Measurements from ENCODE around the gene CACNA2D3.
"Not testable (repeated sequence)": the region's sequence is repeated elsewhere in the genome, so short reads cannot be mapped to it uniquely, and the experiment has no call there.

CACNA2D3 gene

DNA sequence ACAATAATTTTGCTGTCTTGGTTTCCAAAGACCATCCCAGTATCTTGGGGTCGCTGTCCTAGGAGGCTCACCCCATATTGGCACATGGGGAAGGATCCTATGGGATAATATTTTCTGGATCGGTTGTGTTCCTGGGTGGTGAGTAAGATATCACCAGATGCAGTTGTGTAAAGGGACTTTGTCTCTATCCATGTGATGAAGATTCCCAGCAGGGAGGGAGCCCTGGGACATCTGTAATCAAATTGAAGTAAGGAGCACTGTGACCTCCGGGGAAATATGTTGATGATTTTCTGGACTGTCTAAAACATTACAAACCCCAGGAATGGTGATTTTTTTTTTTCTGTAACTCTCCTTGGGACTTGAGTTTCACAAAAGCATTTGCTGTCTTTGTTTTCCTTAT, 841.7 kb downstream of the CACNA2D3 start:
- no peak for DNase-seq (ENCODE audit: low read depth)

DNA sequence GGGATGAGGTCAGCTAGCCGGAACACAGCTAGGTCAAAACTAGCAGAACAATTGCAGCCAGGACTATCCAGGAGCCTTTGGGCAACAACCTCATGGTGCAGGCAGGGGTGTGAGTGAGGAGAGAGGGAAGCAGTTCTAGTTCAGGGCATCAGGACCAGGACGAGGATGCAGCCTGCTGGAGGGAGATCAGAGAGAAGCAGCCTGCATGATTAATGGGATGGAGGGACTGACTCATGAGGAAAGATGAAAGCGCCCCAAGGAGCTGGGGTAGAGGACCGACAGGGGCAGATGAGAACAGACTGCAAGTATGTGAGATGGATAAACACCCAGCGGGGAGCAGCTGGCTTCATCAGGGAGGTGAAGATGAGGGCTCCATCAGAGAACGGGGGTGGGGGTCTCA, 843.4 kb downstream of the CACNA2D3 start:
- no peak for DNase-seq (ENCODE audit: low read depth)

DNA sequence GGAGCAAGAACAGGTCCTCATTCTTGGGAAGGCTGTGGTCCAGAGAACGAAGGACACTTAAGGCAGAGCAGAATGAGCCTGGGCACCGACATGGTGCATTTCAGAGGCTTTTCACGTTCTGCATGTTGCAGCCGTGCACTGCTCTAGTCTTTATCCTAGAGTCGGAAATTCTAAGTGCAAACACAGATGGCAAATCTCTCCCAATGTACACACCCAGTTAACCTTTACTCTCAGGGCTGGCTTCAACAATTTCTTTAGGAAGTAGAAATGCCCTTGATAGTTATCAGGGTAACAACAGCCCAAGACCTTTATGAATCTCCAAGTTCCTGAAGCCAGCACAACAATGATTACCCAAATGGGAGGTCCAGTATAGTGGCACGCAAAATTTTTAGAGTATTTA, 844.6 kb downstream of the CACNA2D3 start:
- no peak for DNase-seq (ENCODE audit: low read depth)

DNA sequence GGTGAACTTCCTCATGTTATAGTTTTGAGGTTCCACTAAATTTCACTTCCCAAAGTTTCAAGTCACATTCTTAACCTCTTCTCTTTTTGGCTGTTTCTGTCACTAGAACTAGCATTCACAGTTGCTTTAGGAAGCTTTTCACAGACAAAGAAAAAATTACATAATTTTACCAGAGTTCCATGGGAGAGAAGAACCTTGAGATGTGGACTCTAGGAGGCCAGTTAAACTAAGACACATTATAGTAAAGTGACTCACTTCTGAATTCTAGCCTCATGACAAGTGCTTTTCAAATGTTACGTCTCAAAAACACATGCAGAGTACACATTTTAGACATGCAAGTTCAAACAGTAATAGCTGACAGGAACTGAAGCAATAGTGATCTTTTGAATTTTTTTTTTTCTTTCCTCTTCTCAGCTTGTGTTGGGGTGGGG, 845.4 kb downstream of the CACNA2D3 start:
- no peak for DNase-seq (ENCODE audit: low read depth)

DNA sequence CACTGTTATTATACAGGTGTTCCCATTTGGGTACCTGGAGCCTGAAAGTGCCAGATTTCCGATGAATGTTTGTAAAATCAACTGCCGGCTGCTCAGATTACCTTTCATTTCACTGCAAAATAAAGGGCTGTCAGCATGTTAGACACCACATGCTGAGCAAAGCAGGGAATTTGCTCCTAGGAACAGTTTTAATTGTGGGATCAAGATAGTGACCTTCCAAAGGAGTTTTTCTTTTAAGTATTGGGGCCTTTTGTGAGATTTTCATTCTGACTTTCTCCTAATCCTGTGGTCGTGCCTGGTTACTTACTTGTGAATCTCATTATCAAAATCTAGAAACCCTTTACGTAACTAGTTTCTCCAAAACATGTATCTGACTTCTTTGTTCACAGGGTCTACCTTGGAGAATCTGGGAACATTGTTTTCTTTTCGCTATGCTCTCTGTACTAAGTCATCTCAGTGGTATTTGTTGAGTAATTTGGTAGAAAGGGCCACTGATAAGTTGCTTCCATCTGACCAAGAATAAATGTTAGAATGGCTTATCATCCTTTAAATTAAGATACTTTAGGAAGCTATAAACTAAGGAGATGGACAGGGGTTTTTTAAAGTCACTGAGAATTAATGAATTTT, 846.3 kb downstream of the CACNA2D3 start:
- DNase-seq (ENCODE audit: low read depth) = no peak

DNA sequence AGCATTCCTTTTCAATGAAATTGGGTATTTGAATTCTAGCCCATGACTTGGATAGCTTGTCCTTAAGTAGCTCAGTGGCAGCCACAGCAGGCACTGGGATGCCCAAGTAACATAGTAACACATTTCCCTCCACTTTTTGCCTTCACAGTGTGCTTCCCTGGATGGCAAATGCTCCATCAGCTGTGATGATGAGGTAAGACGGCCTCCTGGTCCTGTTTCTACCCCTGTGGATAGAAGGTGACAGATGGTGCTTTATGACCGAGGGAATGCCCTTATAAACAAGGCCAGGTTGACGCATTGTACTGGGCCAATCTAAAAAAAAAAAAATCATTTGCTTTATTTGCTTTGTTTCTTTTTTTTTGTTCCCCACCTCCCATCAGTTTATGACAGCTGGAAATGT, 847.3 kb downstream of the CACNA2D3 start:
- DNase-seq (ENCODE audit: low read depth) = no peak

DNA sequence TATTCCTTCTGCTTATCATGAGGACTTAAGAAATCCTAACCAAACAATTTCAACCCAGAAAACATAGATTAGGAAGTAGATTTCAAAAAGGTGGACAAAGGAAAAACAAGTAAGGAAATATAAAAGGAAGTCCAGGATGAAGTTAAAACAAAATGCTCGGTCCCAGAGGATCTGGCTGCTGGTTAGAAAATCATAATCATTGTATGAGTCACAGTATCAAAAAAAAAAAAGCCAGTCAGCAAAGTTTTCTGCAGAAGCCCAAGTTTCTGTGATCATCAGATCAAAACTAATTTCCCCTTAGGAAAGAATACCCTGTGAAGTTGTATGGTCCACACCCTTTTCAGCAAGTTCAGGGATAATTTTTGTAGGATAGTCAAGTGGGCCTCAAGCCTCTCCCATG, 848.5 kb downstream of the CACNA2D3 start:
- DNase-seq (ENCODE audit: low read depth) = no peak

DNA sequence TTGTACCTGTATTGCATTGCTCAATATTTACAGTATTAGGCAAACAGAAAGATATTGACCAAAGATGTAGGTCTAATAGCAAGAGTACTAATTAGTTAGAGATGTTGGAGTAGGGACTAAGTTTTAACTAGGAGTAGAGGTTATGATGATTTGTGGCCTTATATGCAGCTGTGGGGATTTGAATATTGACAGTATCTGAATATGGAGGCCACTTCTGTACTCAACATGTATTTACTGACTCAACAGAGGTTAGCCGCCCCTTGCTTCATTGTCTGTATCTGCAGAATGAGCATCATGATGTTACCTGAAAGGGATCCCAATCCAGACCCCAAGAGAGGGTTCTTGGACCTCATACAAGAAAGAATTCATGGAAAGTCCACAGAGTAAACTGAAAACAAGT, 855.1 kb downstream of the CACNA2D3 start:
- no peak for DNase-seq (ENCODE audit: low read depth)

DNA sequence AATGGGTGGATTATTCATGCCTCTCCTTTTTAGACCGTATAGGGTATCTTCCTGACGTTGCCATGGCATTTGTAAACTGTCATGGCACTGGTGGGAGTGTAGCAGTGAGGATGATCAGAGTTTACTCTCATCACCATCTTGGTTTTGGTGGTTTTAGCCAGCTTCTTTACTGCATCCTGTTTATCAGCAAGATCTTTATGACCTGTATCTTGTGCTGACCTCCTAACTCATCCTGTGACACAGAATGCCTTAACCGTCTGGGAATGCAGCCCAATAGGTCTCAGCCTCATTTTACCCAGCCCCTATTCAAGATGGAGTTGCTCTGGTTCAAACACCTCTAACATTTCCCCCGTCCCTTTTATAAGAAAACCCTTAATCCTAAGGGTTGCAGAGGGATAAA, 855.6 kb downstream of the CACNA2D3 start:
- not testable (repeated sequence) for DNase-seq (ENCODE audit: low read depth)

DNA sequence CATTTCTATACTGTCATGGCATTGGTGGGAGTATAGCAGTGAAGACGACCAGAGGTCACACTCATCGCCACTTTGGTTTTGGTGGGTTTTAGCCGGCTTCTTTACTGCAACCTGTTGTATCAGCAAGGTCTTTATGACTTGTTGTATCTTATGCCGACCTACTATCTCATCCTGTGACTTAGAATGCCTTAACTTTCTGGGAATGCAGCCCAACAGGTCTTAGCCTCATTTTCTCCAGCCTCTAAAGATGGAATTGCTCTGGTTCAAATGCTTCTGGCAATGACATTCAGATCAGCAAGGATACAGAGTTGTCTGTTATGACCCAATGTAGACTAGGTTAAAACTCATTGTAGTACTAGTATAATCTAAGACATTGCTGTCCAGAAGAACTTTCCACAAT, 860.5 kb downstream of the CACNA2D3 start:
- DNase-seq (ENCODE audit: low read depth) = no peak

DNA sequence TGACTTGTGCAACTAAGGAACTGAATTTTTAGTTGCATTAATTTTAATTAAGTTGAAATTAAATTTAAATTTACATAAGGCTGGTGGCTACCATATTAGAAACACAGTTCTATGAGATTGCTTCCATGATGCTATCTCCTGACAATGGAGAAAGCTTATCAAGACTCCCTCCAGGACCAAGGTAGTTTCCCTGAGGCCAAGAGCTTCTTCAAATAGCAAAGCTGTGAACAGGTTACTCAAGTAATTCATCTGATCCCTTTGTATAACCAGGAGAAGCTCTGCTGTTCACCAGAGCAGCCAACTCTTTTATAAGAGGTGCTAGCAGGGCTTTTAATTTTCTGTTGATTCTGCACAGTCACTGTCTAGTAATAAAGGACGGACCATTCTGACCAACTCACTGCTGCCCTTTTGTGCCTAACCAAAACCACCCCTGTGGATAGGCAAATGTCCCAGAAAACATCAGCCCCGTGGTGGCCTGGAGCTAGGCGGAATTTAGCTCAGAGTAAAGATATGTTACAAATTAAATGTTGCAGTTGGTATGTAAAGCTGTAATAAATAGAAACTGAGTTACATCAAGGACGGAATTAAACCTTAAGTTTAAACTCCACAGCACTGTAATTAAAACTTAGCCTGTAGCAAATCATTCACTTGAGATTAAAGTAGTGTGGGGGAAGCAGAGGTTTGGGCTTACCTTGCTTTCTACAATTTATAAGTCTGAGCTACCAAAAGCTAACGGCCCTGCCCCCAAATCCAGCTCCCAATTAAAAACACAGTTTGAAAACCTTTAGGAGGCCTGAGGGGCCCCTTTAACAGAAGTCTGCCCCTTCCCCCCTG, 861.1 kb downstream of the CACNA2D3 start:
- DNase-seq (ENCODE audit: low read depth) = no peak

DNA sequence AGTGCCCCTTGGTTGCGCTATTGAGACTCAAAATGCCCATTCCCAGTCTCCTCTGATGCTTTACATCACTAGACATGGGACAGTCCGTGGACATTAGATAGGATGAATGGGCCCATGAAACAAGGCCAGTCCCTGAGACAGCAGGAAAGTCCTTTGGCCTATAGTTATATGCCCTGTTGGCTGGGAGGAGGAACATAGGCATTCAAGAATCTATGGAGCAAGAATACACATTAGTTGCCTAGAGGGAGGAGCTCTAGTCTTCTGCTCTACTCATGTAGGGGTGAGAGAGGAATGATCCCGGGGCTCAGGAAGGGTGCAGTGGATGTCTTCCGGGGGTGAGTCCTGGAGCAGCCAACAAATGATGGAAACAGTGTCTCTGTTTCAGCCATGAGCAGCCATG, 863.5 kb downstream of the CACNA2D3 start:
- DNase-seq (ENCODE audit: low read depth) = no peak

DNA sequence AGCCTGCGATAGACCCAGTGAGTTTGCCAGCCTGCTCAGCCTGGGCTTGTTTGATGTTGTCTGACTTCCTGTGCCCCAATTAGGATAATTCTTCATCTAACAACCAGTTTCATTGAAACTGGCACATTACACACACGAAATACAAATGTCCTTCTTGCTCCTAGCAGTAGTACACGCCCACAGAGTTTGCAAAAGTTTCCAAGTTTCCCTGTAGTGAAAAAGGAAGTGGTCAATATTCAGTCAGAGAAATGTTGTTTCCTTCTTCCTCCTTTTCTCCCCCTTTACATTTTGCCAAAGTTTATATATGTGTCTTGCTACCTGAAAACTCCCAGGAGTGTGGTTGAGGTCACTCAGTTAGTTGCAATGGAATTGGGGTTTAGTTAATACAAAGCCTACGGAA, 863.9 kb downstream of the CACNA2D3 start:
- DNase-seq (ENCODE audit: low read depth) = no peak

DNA sequence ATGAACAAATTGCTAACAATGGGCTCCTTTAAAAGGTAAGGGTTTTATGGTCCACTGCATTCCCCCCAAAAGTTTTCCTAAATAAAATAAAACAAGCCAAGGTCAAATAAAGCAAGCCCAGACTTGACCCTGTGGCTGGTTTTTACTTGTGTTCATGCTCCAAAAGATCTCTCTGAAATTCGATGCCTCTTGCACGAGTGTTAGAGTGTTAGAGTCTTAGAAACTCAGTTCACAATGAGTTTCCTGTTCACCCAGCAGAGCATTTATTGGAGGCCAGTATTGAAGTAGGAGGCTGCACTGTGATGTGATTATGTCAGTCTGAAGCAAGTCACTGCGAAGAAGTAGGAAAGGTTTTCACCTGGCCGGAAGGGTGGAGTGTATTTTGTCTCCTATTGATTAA, 865.4 kb downstream of the CACNA2D3 start:
- no peak for DNase-seq (ENCODE audit: low read depth)

DNA sequence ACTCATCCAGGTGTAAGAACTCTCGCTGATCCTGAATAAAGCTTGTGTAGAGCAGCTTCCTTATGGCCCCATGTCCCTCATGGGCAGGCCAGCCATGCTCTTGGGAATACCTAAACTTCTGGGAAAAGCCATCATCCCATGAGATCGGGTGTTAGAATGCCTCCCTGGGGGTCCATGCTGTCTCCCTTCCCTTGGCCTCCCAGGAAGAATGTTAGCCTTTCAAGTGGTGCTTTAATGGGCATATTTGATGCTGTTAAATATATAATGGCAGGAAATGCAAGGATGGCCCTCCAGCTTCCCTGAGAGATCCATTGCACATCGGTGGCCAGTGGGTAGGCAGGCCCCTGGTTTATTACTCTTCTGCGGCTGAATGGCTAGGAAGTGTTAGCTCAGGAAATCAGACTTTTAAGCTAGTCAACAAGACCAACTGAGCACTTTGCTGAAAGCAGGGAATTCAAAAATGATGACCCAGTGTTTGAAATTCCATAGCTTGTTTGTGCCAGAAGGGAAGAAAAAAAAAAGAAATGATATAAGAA, 866.0 kb downstream of the CACNA2D3 start:
- no peak for DNase-seq (ENCODE audit: low read depth)

DNA sequence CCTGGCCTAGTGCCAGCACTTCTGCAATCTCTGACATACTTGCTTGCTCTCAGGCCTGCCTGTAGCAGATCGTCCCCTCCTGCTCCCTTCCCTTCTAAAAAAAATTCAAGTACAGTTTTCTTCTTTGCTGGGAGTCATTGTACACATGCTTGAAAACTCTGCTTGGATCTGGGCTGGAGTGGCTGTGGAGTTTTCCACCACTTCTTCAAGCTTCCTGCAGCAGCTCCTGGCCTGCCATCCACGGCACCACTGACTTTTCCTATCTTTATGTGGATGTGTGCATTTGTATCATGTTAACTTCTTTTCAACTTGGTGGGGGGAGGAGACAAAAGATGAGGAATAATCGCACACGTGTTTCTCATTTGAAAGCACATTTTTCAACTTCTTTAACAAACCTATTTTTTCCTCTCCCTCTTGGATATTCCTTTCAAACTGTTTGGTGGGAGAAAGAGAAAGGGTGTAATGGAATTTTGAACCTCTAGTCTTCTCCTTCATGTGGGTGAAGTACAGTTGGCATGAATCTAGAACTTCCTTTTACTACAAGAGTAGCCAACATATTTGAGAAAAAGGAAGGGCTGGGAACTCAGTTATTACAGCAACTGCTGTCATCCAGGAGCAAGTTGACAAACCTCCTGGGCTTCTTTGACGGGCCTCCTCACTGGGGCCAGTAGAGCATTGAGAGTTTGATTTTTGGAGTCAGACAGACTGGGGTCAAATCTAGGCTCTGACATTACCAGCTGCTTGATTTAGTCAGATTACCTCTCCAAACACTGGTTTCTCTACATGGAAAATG, 866.7 kb downstream of the CACNA2D3 start:
- DNase-seq (ENCODE audit: low read depth) = no peak

DNA sequence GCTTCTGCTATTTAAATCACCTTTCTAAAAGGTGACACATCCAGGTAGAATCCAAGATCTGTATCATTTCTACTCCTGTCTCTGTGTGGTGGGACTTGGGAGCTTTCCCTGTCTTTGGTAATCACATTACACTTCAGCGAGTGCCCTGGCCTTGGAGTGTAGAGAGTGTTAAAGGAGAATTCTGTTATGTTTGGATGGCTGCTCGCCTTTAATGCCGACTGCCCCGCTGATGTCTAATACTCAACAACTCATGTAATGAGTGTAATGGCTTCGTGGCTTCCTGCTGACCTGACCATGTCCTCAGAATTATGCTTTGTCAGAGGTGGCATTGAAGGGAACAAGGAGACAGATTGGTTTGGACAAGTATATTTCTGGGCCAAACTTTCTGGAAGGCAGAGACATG, 871.8 kb downstream of the CACNA2D3 start:
- no peak for DNase-seq (ENCODE audit: low read depth)

DNA sequence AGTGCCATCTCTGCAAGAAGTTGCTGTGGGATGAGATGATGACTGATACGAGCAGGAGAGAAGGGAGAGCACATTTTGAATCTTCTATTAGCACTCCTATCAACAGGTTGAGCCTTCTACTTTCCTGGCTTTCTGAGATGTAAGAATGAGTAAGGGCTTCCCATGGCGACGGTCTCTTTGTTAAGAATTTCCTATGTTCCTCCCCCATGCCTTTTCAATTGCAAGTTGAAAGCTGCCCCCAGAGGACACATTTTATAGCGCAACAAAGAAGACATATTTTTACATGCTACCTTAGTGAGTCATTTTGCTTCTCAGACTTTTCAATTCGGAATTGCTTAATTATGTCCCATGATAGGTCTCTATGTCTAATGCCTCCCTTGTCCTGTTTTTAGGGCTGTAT, 876.8 kb downstream of the CACNA2D3 start:
- no peak for DNase-seq (ENCODE audit: low read depth)

DNA sequence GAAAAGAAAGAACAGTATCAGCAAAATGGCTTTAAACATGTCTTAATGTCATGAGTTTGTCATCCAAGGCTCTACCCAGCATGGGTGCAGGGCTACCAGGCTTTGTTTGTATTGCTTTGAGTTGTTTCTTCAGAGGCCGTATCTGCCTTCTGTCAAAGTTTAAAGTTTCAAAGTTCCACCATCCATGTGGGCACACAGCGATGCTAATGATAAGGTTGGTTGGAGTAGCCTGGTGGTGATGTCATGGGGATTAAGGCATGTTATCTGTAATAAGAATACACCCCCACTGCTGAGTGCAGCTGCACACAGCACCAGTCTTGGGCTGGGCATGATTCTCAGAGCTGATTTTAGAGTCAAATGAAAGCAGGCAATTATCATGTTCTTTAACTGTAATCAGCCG, 877.5 kb downstream of the CACNA2D3 start:
- no peak for DNase-seq (ENCODE audit: low read depth)

DNA sequence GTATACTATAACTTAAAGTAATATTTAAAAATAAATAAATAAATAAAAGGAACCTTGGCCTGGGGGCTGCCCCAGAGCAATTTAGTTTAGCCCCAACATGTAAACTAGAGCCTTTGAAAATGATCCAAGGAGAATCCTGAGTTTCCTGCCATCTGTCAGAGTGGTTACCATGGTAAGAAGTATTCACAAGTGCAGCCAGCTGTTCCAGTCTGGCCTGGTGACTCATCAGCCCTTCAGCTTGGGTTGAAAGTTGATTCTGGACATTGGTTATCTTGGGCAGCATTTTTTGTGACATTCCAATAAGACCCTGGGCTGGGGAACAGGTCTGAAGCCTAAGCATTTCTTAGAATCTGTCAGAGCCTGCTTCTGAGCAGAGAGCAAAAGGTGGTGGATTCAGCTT, 878.2 kb downstream of the CACNA2D3 start:
- no peak for DNase-seq (ENCODE audit: low read depth)

DNA sequence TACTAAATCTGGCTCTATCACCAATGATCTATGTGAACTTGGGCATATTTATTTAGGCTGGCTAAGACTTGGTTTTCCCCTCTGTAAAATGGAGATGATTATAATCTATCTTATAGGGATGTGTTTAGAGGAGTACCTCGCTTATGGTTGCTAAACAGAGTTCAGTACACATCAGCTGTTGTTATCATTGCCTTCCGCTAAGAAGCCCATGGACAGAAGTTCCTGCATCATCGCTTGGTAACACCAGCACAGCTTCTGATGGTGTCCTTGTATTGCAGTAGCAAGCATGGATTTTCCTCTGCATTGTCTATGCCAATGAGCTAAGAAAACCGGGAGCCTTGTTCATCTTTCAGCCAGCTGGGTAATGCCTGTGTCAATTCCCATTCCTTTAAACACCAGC, 878.6 kb downstream of the CACNA2D3 start:
- DNase-seq (ENCODE audit: low read depth) = no peak

DNA sequence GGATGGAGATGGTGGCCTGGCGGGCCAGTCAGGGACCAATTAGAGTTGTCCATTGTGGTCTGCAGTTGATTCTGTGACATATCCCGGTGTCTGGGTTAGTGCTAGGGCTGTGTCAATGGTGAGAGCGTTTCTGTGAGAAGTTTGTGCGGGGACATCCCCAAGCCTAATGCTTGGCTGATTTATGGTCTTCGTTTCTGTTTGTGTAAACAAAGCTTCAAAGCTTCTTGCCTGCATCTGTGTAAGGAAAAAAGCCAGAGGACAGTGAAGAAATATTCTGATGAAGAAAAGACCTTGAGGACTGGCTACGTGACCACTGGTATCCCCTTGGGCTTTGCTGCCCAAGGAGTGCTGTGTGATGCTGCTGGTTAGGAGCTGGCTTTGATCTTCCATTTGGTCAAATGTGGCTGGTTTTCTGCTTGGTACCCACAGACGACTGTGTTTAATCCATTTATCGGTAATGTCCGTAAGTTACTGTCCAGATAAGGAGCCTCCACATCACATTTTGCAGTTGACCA, 880.1 kb downstream of the CACNA2D3 start:
- no peak for DNase-seq (ENCODE audit: low read depth)
